Measurements from ENCODE around the gene GUCA1C.

GUCA1C gene

GRCh38 chr3:108931035-108931434 lies 22.6 kb downstream of the GUCA1C start:
- TF ChIP-seq CTCF (IDR thresholded peaks at IDR 0.05; ENCODE audit: low read depth, low read length): no peak

GRCh38 chr3:108918866-108919265 lies 34.8 kb downstream of the GUCA1C start:
- no peak for TF ChIP-seq CTCF (IDR thresholded peaks at IDR 0.05; ENCODE audit: low read depth, low read length)

More at GRCh38 chr3:108931035-108931434, 22.6 kb downstream of the GUCA1C start:
- no peak overlapping the region for H3K4me3 ChIP-seq (ENCODE audit: low read depth, low read length)
- H3K9me3 ChIP-seq: no peaks in the 10 kb centered on the region
- DNase-seq: no peak
- no peaks in the 10 kb centered on the region for H3K36me3 ChIP-seq
- no peaks in the 10 kb centered on the region for H3K4me1 ChIP-seq
- H3K27me3 ChIP-seq: peaks cover 25% of the 10 kb centered on the region

GRCh38 chr3:108914774-108915641 lies 38.7 kb downstream of the GUCA1C start:
- peak; percentile 66 for DNase-seq
- Histone ChIP-seq H3K36me3 (no peaks in the 10 kb centered on the region), H3K27me3 (peaks cover 30% of the 10 kb centered on the region), H3K9me3 (no peaks in the 10 kb centered on the region), H3K4me1 (no peaks in the 10 kb centered on the region), H3K4me3 (ENCODE audit: low read depth, low read length) (no peak overlapping the region; the same call in 1 of the 2 replicates)
- peak; percentile 98 for TF ChIP-seq CTCF (IDR thresholded peaks at IDR 0.05; ENCODE audit: low read depth, low read length)

More at GRCh38 chr3:108918866-108919265, 34.8 kb downstream of the GUCA1C start:
- Histone ChIP-seq H3K27me3 (peaks cover 33% of the 10 kb centered on the region), H3K4me3 (ENCODE audit: low read depth, low read length) (no peak overlapping the region), H3K4me1 (no peaks in the 10 kb centered on the region), H3K9me3 (no peaks in the 10 kb centered on the region), H3K36me3 (no peaks in the 10 kb centered on the region)
- DNase-seq: no peak

GRCh38 chr3:108909799-108910198 lies 43.9 kb downstream of the GUCA1C start:
- Histone ChIP-seq H3K4me1 (no peaks in the 10 kb centered on the region), H3K36me3 (no peaks in the 10 kb centered on the region), H3K27me3 (no peaks in the 10 kb centered on the region), H3K9me3 (no peaks in the 10 kb centered on the region), H3K4me3 (ENCODE audit: low read depth, low read length) (no peak overlapping the region)
- no peak for TF ChIP-seq CTCF (IDR thresholded peaks at IDR 0.05; ENCODE audit: low read depth, low read length)
- DNase-seq: no peak

GRCh38 chr3:108907194-108907593 lies 46.5 kb downstream of the GUCA1C start:
- Histone ChIP-seq H3K36me3 (no peaks in the 10 kb centered on the region), H3K9me3 (no peaks in the 10 kb centered on the region), H3K27me3 (no peaks in the 10 kb centered on the region), H3K4me1 (no peaks in the 10 kb centered on the region; the same call in 1 of the 2 replicates), H3K4me3 (ENCODE audit: low read depth, low read length) (no peak overlapping the region)
- no peak for DNase-seq
- TF ChIP-seq CTCF (IDR thresholded peaks at IDR 0.05; ENCODE audit: low read depth, low read length): no peak

- no peak for TF ChIP-seq CTCF (IDR thresholded peaks at IDR 0.05; ENCODE audit: low read depth, low read length)
- DNase-seq: no peak
- no peaks in the 10 kb centered on the region for H3K27me3 ChIP-seq
These were observed 54.1 kb downstream of the GUCA1C start for GRCh38 chr3:108899530-108899929.

More at GRCh38 chr3:108899530-108899929, 54.1 kb downstream of the GUCA1C start:
- Histone ChIP-seq H3K9me3 (no peaks in the 10 kb centered on the region), H3K4me1 (no peaks in the 10 kb centered on the region; the same call in 1 of the 2 replicates), H3K4me3 (ENCODE audit: low read depth, low read length) (no peak overlapping the region), H3K36me3 (no peaks in the 10 kb centered on the region)

Measured in BE2C (cell line).